ENCODE measurements around the gene SPAG7. TPM values are rescaled to one million over a fixed set of nuclear protein-coding genes. Genes with fewer than 3 reads are reported as not detected.
A peak's percentile ranks its signal among the peaks of the same experiment; 100 is the strongest.

SPAG7 gene
- polyA plus RNA-seq, 1 donor (not counting 4 experiments of a cell fraction or from before 2014, with no cell fraction given), result 65.7 TPM

GRCh38 chr17:4944554-4945175 is 23.0 kb downstream of the SPAG7 start:
- no peaks in the 10 kb centered on the region for H3K27me3 ChIP-seq (ENCODE audit: control insufficient read depth, extremely low read depth, insufficient read depth, low read length)
- DNase-seq (ENCODE audit: low read depth, low spot score) (no peak), FAIRE-seq (no peak)
- H3K27ac ChIP-seq (ENCODE audit: control insufficient read depth, insufficient read depth, low read length), result peak overlapping the region; percentile 91
- peak overlapping the region in 2 of 3 experiments; percentile 25 to 97 for H3K4me3 ChIP-seq (ENCODE audit: control insufficient read depth in 2 of 3, extremely low read depth in 1 of 3, insufficient read depth in 2 of 3, low read depth in 1 of 3, low read length in 3 of 3)
- dilution Hi-C loops (cut with MboI; ENCODE audit: extremely low pct_ligation_motif_present, low sequenced_read_pairs), result loop anchor here (10.0 kb wide), 1 partner anchor 60 kb away; no protein-coding TSS in a partner anchor
- H3K4me2 ChIP-seq (ENCODE audit: control insufficient read depth, extremely low read depth, insufficient read depth, low read depth, low read length), result peak overlapping the region; percentile 100
- H3K4me1 ChIP-seq (ENCODE audit: control insufficient read depth, extremely low read depth, insufficient read depth, low read length), result peaks cover 39% of the 10 kb centered on the region
- H4K20me1 ChIP-seq (ENCODE audit: control insufficient read depth, extremely low read depth, insufficient read depth, low read length), result peaks cover 15% of the 10 kb centered on the region
- peak overlapping the region; percentile 94 for H3K9ac ChIP-seq (ENCODE audit: control insufficient read depth, extremely low read depth, insufficient read depth, low read length)
- H2AFZ ChIP-seq (ENCODE audit: control insufficient read depth, low read length), result no peak overlapping the region
- no peaks in the 10 kb centered on the region for H3K9me1 ChIP-seq (ENCODE audit: control insufficient read depth, extremely low read depth, insufficient read depth, low read length)
- H3K79me2 ChIP-seq (ENCODE audit: control insufficient read depth, insufficient read depth, low read length), result peaks cover 61% of the 10 kb centered on the region
- no peaks in the 10 kb centered on the region for H3K9me3 ChIP-seq (ENCODE audit: control insufficient read depth, low read depth, low read length)
- peaks cover 27 to 34% of the 10 kb centered on the region in 2 experiments for H3K36me3 ChIP-seq (ENCODE audit: control insufficient read depth in 2 of 2, extremely low read depth in 1 of 2, insufficient read depth in 2 of 2, low read length in 2 of 2)
- no peak for TF ChIP-seq EZH2 (IDR thresholded peaks at IDR 0.05; ENCODE audit: low read length)
- no peak for TF ChIP-seq CTCF (optimal IDR thresholded peaks at IDR 0.05 in 1 of 3, IDR thresholded peaks at IDR 0.05 in 1 of 3, conservative IDR thresholded peaks at IDR 0.05 in 1 of 3; ENCODE audit: extremely low read depth in 1 of 3, insufficient read depth in 2 of 3, low read length in 3 of 3)

GRCh38 chr17:4944163-4944553 is 23.5 kb downstream of the SPAG7 start:
- no peak for TF ChIP-seq EZH2 (IDR thresholded peaks at IDR 0.05; ENCODE audit: low read length)
- TF ChIP-seq CTCF (optimal IDR thresholded peaks at IDR 0.05 in 1 of 3, IDR thresholded peaks at IDR 0.05 in 1 of 3, conservative IDR thresholded peaks at IDR 0.05 in 1 of 3; ENCODE audit: extremely low read depth in 1 of 3, insufficient read depth in 2 of 3, low read length in 3 of 3), result no peak
- peaks cover 27 to 34% of the 10 kb centered on the region in 2 experiments for H3K36me3 ChIP-seq (ENCODE audit: control insufficient read depth in 2 of 2, extremely low read depth in 1 of 2, insufficient read depth in 2 of 2, low read length in 2 of 2)
- no peaks in the 10 kb centered on the region for H3K9me1 ChIP-seq (ENCODE audit: control insufficient read depth, extremely low read depth, insufficient read depth, low read length)
- peaks cover 39% of the 10 kb centered on the region for H3K4me1 ChIP-seq (ENCODE audit: control insufficient read depth, extremely low read depth, insufficient read depth, low read length)
- H3K9ac ChIP-seq (ENCODE audit: control insufficient read depth, extremely low read depth, insufficient read depth, low read length), result peak overlapping the region; percentile 94
- H3K4me2 ChIP-seq (ENCODE audit: control insufficient read depth, extremely low read depth, insufficient read depth, low read depth, low read length), result peak overlapping the region; percentile 100
- H4K20me1 ChIP-seq (ENCODE audit: control insufficient read depth, extremely low read depth, insufficient read depth, low read length), result peaks cover 15% of the 10 kb centered on the region
- no peak overlapping the region for H2AFZ ChIP-seq (ENCODE audit: control insufficient read depth, low read length)
- no peaks in the 10 kb centered on the region for H3K9me3 ChIP-seq (ENCODE audit: control insufficient read depth, low read depth, low read length)
- dilution Hi-C loops (cut with MboI; ENCODE audit: extremely low pct_ligation_motif_present, low sequenced_read_pairs), result loop anchor here (10.0 kb wide), 1 partner anchor 61 kb away; no protein-coding TSS in a partner anchor
- FAIRE-seq (peak; percentile 56), DNase-seq (ENCODE audit: low read depth, low spot score) (no peak)
- peak overlapping the region; percentile 91 for H3K27ac ChIP-seq (ENCODE audit: control insufficient read depth, insufficient read depth, low read length)
- H3K4me3 ChIP-seq (ENCODE audit: control insufficient read depth in 2 of 3, extremely low read depth in 1 of 3, insufficient read depth in 2 of 3, low read depth in 1 of 3, low read length in 3 of 3), result peak overlapping the region in 2 of 3 experiments; percentile 25 to 97
- H3K79me2 ChIP-seq (ENCODE audit: control insufficient read depth, insufficient read depth, low read length), result peaks cover 65% of the 10 kb centered on the region
- H3K27me3 ChIP-seq (ENCODE audit: control insufficient read depth, extremely low read depth, insufficient read depth, low read length), result no peaks in the 10 kb centered on the region

All from keratinocyte (primary cell).